H1 (cell line): ENCODE data around the gene COL5A1. TPM values are rescaled to one million over a fixed set of nuclear protein-coding genes. Genes with fewer than 3 reads are reported as not detected.

Experiments
- CTCF ChIA-PET: fragments of 300-600 bp; sonication (Branson Sonifier 250); formaldehyde crosslinking; loops from one replicate; lab custom pipeline; 2021; ENCODE audit not compliant: partially characterized antibody; lab: Charles Lee
- POLR2A ChIA-PET: fragments of 300-600 bp; sonication (Branson Sonifier 250); formaldehyde crosslinking; loops from one replicate; lab custom pipeline; 2021; ENCODE audit warnings: inconsistent platforms; ENCODE audit not compliant: partially characterized antibody; lab: Charles Lee
- DNase-seq, 2 experiments: peaks; one replicate each; pipeline versions ENCODE4 v3.0.0 to v3.0.0-alpha.2; 2010 to 2022; ENCODE audit warnings: low spot score in 2 of 2, low read depth in 1 of 2, mixed read lengths in 1 of 2
- FAIRE-seq: peaks from 2 replicates; lab custom pipeline; 2011; peaks lifted over from hg19 to GRCh38; lab: Jason Lieb, UNC
- H2AFZ ChIP-seq: 2 replicates; pipeline ENCODE4 v1.8.1; 2012; ENCODE audit warnings: low read length, inconsistent platforms
- H2AK5ac ChIP-seq: 2 replicates; pipeline ENCODE4 v1.6.1; 2013; ENCODE audit warnings: low read depth, low read length
- H2BK120ac ChIP-seq: replicated peaks from 2 replicates; pipeline ENCODE3; 2013; ENCODE audit warnings: low read depth, low read length, inconsistent platforms
- H2BK12ac ChIP-seq: 2 replicates; pipeline ENCODE4 v1.6.1; 2013; ENCODE audit warnings: low read depth, low read length
- H2BK15ac ChIP-seq: 2 replicates; pipeline ENCODE4 v1.6.1; 2013; ENCODE audit warnings: low read length
- H2BK20ac ChIP-seq: 2 replicates; pipeline ENCODE4 v1.6.1; 2013; ENCODE audit warnings: low read length
- H2BK5ac ChIP-seq: 2 replicates; pipeline ENCODE4 v1.6.1; 2013; ENCODE audit warnings: low read depth, low read length
- H3K14ac ChIP-seq: 2 replicates; pipeline ENCODE4 v1.6.1; 2013; ENCODE audit warnings: inconsistent platforms; ENCODE audit not compliant: insufficient read length
- H3K18ac ChIP-seq: 2 replicates; pipeline ENCODE4 v1.6.1; 2013; ENCODE audit warnings: low read length; ENCODE audit errors: extremely low read depth
- H3K23ac ChIP-seq: 2 replicates; pipeline ENCODE4 v1.6.1; 2013; ENCODE audit warnings: inconsistent platforms; ENCODE audit not compliant: insufficient read length
- H3K23me2 ChIP-seq: 2 replicates; pipeline ENCODE4 v1.6.1; 2013; ENCODE audit warnings: low read depth, low read length
- H3K27ac ChIP-seq: 2 replicates; pipeline ENCODE4 v1.6.1; 2011; ENCODE audit warnings: low read depth, low read length, inconsistent platforms
- H3K27me3 ChIP-seq, 4 experiments: replicated peaks in 1 of 4; 1 replicate in 1 of 4; 2 replicates in 3 of 4; pipeline versions ENCODE4 v1.6.1 to v1.8.1; 2011 to 2013; ENCODE audit warnings: low read length in 3 of 4, mild to moderate bottlenecking in 3 of 4, inconsistent platforms in 2 of 4, mixed read lengths in 2 of 4, moderate library complexity in 1 of 4; ENCODE audit not compliant: control insufficient read depth in 3 of 4, insufficient read depth in 3 of 4; ENCODE audit errors: extremely low read depth in 1 of 4
- H3K36me3 ChIP-seq, 4 experiments: 2 replicates each; pipeline versions ENCODE4 v1.6.1 to v1.8.1; 2011 to 2013; ENCODE audit warnings: mild to moderate bottlenecking in 4 of 4, low read length in 3 of 4, moderate library complexity in 2 of 4, control low read depth in 1 of 4, inconsistent platforms in 1 of 4; ENCODE audit not compliant: insufficient read depth in 4 of 4, control insufficient read depth in 2 of 4
- H3K4ac ChIP-seq: replicated peaks from 2 replicates; pipeline ENCODE3; 2013; ENCODE audit warnings: low read length, low read depth, mixed read lengths, inconsistent platforms; ENCODE audit not compliant: insufficient read length
- H3K4me1 ChIP-seq, 4 experiments: replicated peaks in 1 of 4; 1 replicate in 1 of 4; 2 replicates in 3 of 4; pipeline versions ENCODE4 v1.6.1 to v1.8.1; 2011 to 2013; ENCODE audit warnings: low read length in 3 of 4, inconsistent platforms in 2 of 4, mixed read lengths in 1 of 4; ENCODE audit not compliant: insufficient read depth in 4 of 4, control insufficient read depth in 3 of 4
- H3K4me2 ChIP-seq, 2 experiments: 2 replicates each; pipeline versions ENCODE4 v1.6.1 to v1.8.1; 2011 to 2013; ENCODE audit warnings: low read depth in 2 of 2, low read length in 2 of 2, control low read depth in 1 of 2, inconsistent platforms in 1 of 2, mild to moderate bottlenecking in 1 of 2; ENCODE audit not compliant: insufficient read depth in 1 of 2
- H3K4me3 ChIP-seq, 4 experiments: fragments of 200-600, 300-600 bp in 1 of 4; sonication (generic), shearing (Covaris generic), sonication (Bioruptor Twin) in 1 of 4; 2 replicates each; pipeline versions ENCODE4 v1.5.1 to v1.8.1; 2011 to 2016; ENCODE audit warnings: low read length in 4 of 4, low read depth in 3 of 4, control low read depth in 2 of 4, inconsistent platforms in 2 of 4, mild to moderate bottlenecking in 2 of 4, mixed read lengths in 1 of 4, moderate library complexity in 1 of 4; ENCODE audit not compliant: insufficient read depth in 2 of 4; ENCODE audit errors: extremely low read depth in 1 of 4
- H3K56ac ChIP-seq: replicated peaks from 2 replicates; pipeline ENCODE3; 2013; ENCODE audit warnings: low read depth, mild to moderate bottlenecking, mixed read lengths, low read length, inconsistent platforms; ENCODE audit not compliant: insufficient read length
- H3K79me1 ChIP-seq: 2 replicates; pipeline ENCODE4 v1.6.1; 2013; ENCODE audit warnings: low read depth, low read length, control low read depth
- H3K79me2 ChIP-seq, 2 experiments: 2 replicates each; pipeline versions ENCODE4 v1.6.1 to v1.8.1; 2012 to 2013; ENCODE audit warnings: low read length in 2 of 2, mild to moderate bottlenecking in 2 of 2, inconsistent platforms in 1 of 2; ENCODE audit not compliant: insufficient read depth in 2 of 2, control insufficient read depth in 1 of 2
- H3K9ac ChIP-seq, 4 experiments: replicated peaks in 1 of 4; 1 replicate in 1 of 4; 2 replicates in 3 of 4; pipeline versions ENCODE4 v1.6.1 to v1.8.1; 2011 to 2013; ENCODE audit warnings: low read depth in 3 of 4, low read length in 3 of 4, control low read depth in 2 of 4, mild to moderate bottlenecking in 2 of 4, moderate library complexity in 2 of 4, inconsistent platforms in 1 of 4; ENCODE audit errors: extremely low read depth in 1 of 4
- H3K9me3 ChIP-seq, 2 experiments: 2 replicates each; pipeline versions ENCODE4 v1.6.1 to v1.8.1; 2012 to 2013; ENCODE audit warnings: mild to moderate bottlenecking in 2 of 2, moderate library complexity in 2 of 2, control low read depth in 1 of 2, inconsistent platforms in 1 of 2, low read depth in 1 of 2, low read length in 1 of 2, mixed read lengths in 1 of 2; ENCODE audit not compliant: insufficient read depth in 2 of 2
- H4K20me1 ChIP-seq, 2 experiments: replicated peaks in 1 of 2; 2 replicates each; pipeline versions ENCODE3 to v1.8.1; 2011 to 2013; ENCODE audit warnings: inconsistent platforms in 2 of 2, low read length in 2 of 2, mild to moderate bottlenecking in 1 of 2; ENCODE audit not compliant: insufficient read depth in 2 of 2, control insufficient read depth in 1 of 2
- H4K5ac ChIP-seq: 2 replicates; pipeline ENCODE4 v1.6.1; 2013; ENCODE audit warnings: low read length, low read depth, mixed read lengths, inconsistent platforms; ENCODE audit not compliant: insufficient read length
- H4K8ac ChIP-seq: 2 replicates; pipeline ENCODE4 v1.8.0; 2013; ENCODE audit warnings: mild to moderate bottlenecking, moderate library complexity, low read length, inconsistent platforms; ENCODE audit not compliant: insufficient read depth; ENCODE audit errors: extremely low read depth
- H4K91ac ChIP-seq: replicated peaks from 2 replicates; pipeline ENCODE3; 2013; ENCODE audit warnings: low read length, mixed read lengths, inconsistent platforms; ENCODE audit not compliant: insufficient read length
- WGBS, 2 experiments: shearing (Covaris generic) in 1 of 2; methylation state at CpG; one replicate each; pipeline versions ENCODE4 v1.1.6 to v1.1.7; 2013 to 2015; ENCODE audit warnings: low lambda C conversion rate in 2 of 2, mixed read lengths in 2 of 2, inconsistent platforms in 1 of 2, low coverage in 1 of 2, missing lambda C conversion rate in 1 of 2; ENCODE audit not compliant: insufficient replicate concordance in 2 of 2, insufficient coverage in 1 of 2, insufficient read length in 1 of 2; ENCODE audit errors: extremely low coverage in 1 of 2, missing lambda C conversion rate in 1 of 2; 5-methylcytosine and 5-hydroxymethylcytosine counted together
- polyA plus RNA-seq, 7 experiments: library from polyadenylated mRNA; depleted of rRNA in 3 of 7; stranded (reverse) in 5 of 7; unstranded in 2 of 7; fragments of >200 nt in 5 of 7; fragments of 200-250 nt in 2 of 7; gene quantifications; 1 replicate in 5 of 7; 2 replicates in 1 of 7; 4 replicates in 1 of 7; pipeline versions ENCODE4 v1.2.1 to v1.2.3, GENCODE V29; 2011 to 2013; ENCODE audit warnings: missing spikeins in 2 of 7, mixed read lengths in 2 of 7
- total RNA-seq: library from RNA; stranded (reverse); fragmentation: NEBNext Ultra II Directional; extraction: Animal tissue kit (Norgen Biotek cat#: 25700); gene quantifications from 2 replicates; pipeline ENCODE4 v1.2.1, GENCODE V29; 2021

The COL5A1 gene
- total and polyA plus RNA-seq, 2 of the 8 experiments (the other 6 are each of a cell fraction or from before 2014, with no cell fraction given), result 3.8 to 12.0 TPM

DNA sequence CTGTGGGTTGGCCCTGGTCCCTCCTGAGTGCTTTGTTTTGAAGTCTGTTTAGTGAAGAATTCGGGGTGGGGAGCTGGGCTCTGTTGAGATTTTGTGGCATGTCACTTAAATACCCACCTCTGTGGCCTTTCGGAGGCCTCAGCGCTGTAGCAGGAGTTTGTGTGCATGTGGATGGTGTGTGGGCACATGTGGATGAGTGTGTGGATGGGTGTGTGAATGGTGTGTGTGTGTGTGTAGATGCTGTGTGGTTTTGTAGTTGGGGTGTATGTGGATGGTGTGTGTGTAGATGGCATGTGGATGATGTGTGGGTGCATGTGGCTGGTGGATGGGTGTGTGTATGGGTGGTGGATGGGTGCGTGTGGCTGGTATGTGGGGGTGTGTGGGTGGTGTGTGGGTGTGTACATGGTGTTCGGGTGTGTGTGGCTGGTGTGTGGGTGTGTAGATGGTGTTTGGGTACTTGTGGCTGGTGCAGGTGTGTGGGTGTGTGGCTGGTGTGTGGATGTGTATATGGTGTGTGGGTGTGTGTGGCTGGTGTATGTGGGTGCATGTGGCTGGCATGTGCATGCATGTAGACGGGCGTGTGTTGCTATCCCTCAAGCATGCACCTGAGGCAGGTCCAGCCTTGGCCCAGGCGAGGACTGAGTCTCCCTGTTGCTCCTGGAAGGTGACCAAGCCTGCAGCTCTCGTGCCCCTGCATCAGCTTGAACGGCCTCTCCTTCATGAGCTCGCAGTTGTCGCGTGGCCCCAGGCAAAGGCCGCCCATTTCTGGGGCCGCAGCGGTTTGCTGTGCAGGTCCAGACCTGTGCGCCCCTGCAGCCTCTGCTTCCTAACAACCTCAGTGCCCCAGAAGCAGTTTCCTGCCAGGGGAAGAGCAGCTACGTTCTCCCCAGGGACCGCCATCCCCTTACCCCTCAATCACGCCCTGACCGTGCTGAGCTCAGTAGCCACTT is 185.0 kb downstream of the COL5A1 start:
- no peak overlapping the region for H3K27ac ChIP-seq
- H4K20me1 ChIP-seq, result peaks cover 0 to 10% of the 10 kb centered on the region in 2 experiments
- peaks cover 12% of the 10 kb centered on the region; the same call in 1 of the 2 replicates for H3K23me2 ChIP-seq
- no peak overlapping the region for H3K4me3 ChIP-seq
- no peak overlapping the region for H3K4ac ChIP-seq
- H2BK20ac ChIP-seq, result no peak overlapping the region
- FAIRE-seq (no peak), DNase-seq (no peak)
- no peak overlapping the region for H3K14ac ChIP-seq
- H3K23ac ChIP-seq, result no peak overlapping the region
- H3K18ac ChIP-seq, result no peak overlapping the region
- no peak overlapping the region for H2BK15ac ChIP-seq
- peak overlapping the region; percentile 21 for H3K56ac ChIP-seq
- H3K79me2 ChIP-seq, result no peaks in the 10 kb centered on the region
- CTCF ChIA-PET, result interaction anchor here (0.5 to 1.9 kb wide), 7 partner anchors 11 to 272 kb away, joined by 3 to 8 read pairs (median 3); no protein-coding TSS in a partner anchor
- H2BK120ac ChIP-seq, result no peak overlapping the region
- H4K91ac ChIP-seq, result peak overlapping the region; percentile 3
- no peaks in the 10 kb centered on the region for H3K9me3 ChIP-seq
- no peak overlapping the region for H3K9ac ChIP-seq
- WGBS, 2 experiments, result 90% methylated on average over 20 of the region's 21 CpGs; no CpG with 5 or more reads in 1 of the 2 experiments
- peaks cover 0 to 4% (median 0%) of the 10 kb centered on the region in 4 experiments; a peak in 2 of 8 replicates for H3K36me3 ChIP-seq
- no peaks in the 10 kb centered on the region for H3K79me1 ChIP-seq
- no peak overlapping the region for H2AK5ac ChIP-seq
- no peak overlapping the region for H4K5ac ChIP-seq
- H4K8ac ChIP-seq, result no peak overlapping the region; the same call in 1 of the 2 replicates
- peak overlapping the region; percentile 60; the same call in 1 of the 2 replicates for H2BK5ac ChIP-seq
- H2AFZ ChIP-seq, result no peak overlapping the region
- H3K27me3 ChIP-seq, result no peaks in the 10 kb centered on the region
- H3K4me2 ChIP-seq, result no peak overlapping the region
- H3K4me1 ChIP-seq, result no peaks in the 10 kb centered on the region; a peak in 1 of 7 replicates
- H2BK12ac ChIP-seq, result no peak overlapping the region; the same call in 1 of the 2 replicates
- POLR2A ChIA-PET, result no interaction called here
